Osteocyte (in vitro differentiated cells): Measurements from ENCODE around the gene CCKAR. TPM values are rescaled to one million over a fixed set of nuclear protein-coding genes. Genes with fewer than 3 reads are reported as not detected.

Experiments used
- DNase-seq: peaks from one replicate; pipeline ENCODE4 v3.0.0; 2021; ENCODE audit warnings: mixed read lengths; ENCODE audit not compliant: unreplicated experiment; ENCODE audit errors: extremely low spot score
- H3K27ac Mint-ChIP-seq: one replicate; pipeline ENCODE4 v1.8.0; 2021; ENCODE audit warnings: mild to moderate bottlenecking, mixed read lengths; ENCODE audit not compliant: unreplicated experiment
- H3K27me3 Mint-ChIP-seq: one replicate; pipeline ENCODE4 v1.8.0; 2021; ENCODE audit warnings: mixed read lengths; ENCODE audit not compliant: unreplicated experiment
- H3K36me3 Mint-ChIP-seq: one replicate; pipeline ENCODE4 v1.8.0; 2021; ENCODE audit warnings: mixed read lengths; ENCODE audit not compliant: unreplicated experiment
- H3K4me1 Mint-ChIP-seq: one replicate; pipeline ENCODE4 v1.8.0; 2021; ENCODE audit warnings: mixed read lengths; ENCODE audit not compliant: unreplicated experiment
- H3K4me3 Mint-ChIP-seq: one replicate; pipeline ENCODE4 v1.8.0; 2021; ENCODE audit warnings: mild to moderate bottlenecking, moderate library complexity, mixed read lengths; ENCODE audit not compliant: unreplicated experiment
- H3K9me3 Mint-ChIP-seq: one replicate; pipeline ENCODE4 v1.8.0; 2021; ENCODE audit warnings: mixed read lengths; ENCODE audit not compliant: unreplicated experiment
- CTCF ChIP-seq: fragments of 200-600 bp; sonication (generic); IDR thresholded peaks from 2 replicates; pipeline ENCODE4 v1.5.0; 2021; ENCODE audit warnings: antibody characterized with exemption, mild to moderate bottlenecking, moderate library complexity
- total RNA-seq: library from RNA; stranded (reverse); gene quantifications from 2 replicates; pipeline ENCODE4 v1.2.1, GENCODE V29; 2021

The CCKAR gene
- total RNA-seq, 1 donor from 2014 or later: not detected

DNA sequence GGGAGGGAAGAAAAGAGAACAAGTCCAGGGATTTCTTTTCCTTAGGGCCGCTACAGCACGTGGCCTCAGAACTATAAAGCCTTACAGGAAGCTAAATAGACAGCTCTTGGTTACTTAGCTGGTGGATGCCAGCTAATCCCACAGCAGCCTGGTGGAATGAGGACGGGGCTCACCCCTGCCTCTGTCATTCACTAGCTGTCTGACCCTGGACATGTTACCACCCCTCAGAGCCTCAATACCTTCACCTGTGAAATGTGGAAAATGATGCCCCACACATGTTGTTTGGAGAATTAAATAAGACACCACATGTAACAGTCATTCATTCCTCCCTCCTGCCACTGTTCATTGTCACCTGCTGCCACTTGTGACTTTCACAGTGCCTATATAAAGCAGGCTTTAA is 15.7 kb downstream of the CCKAR start:
- Mint-ChIP-seq H3K36me3 (no peaks in the 10 kb centered on the region), H3K4me3 (no peak overlapping the region), H3K9me3 (no peaks in the 10 kb centered on the region), H3K4me1 (no peaks in the 10 kb centered on the region), H3K27ac (no peak overlapping the region), H3K27me3 (peaks cover 24% of the 10 kb centered on the region)
- no peak for DNase-seq
- no peak for TF ChIP-seq CTCF

DNA sequence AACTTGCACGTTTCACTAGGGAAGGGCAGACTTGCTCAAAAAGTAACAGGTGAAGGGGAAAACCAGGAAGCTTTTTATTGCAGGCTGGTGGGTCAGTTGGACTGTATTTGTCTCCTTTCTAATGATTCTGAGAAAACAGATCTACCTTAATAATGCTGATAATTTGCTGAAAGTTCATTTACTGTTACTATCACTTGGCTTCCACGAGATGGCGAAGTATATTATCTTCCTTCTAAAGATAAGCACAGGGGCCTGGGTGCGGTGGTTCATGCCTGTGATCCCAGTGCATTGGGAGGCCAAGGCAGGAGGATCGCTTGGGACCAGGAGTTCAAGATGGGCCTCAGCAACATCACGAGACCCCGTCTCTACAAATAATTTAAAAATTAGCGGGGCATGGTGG is 16.4 kb downstream of the CCKAR start:
- H3K27ac Mint-ChIP-seq: no peak overlapping the region
- H3K4me3 Mint-ChIP-seq: no peak overlapping the region
- H3K4me1 Mint-ChIP-seq: no peaks in the 10 kb centered on the region
- H3K36me3 Mint-ChIP-seq: no peaks in the 10 kb centered on the region
- no peaks in the 10 kb centered on the region for H3K9me3 Mint-ChIP-seq
- DNase-seq: no peak
- no peak for TF ChIP-seq CTCF
- H3K27me3 Mint-ChIP-seq: peaks cover 22% of the 10 kb centered on the region

DNA sequence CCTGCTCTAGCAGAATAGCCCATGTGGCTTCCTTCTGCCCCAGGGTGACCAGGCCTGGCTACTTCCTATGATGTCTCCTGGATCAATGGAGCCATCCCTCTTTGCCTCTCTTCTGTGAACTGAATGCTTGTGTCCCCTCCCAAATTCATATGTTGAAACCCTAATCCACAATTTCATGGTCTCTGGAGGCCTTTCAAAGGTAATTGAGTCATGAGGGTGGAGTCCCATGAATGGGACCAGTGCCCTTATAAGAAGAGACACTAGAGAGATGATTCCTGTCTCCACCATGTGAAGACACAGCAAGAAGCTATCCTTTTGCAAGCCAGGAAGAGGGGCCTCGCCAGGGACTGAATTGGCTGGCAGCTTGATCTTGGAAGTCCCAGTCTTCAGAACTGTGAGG is 18.4 kb downstream of the CCKAR start:
- H3K4me3 Mint-ChIP-seq: no peak overlapping the region
- no peak for TF ChIP-seq CTCF
- peaks cover 22% of the 10 kb centered on the region for H3K27me3 Mint-ChIP-seq
- no peaks in the 10 kb centered on the region for H3K4me1 Mint-ChIP-seq
- peak; percentile 46 for DNase-seq
- no peaks in the 10 kb centered on the region for H3K9me3 Mint-ChIP-seq
- H3K36me3 Mint-ChIP-seq: no peaks in the 10 kb centered on the region
- no peak overlapping the region for H3K27ac Mint-ChIP-seq

DNA sequence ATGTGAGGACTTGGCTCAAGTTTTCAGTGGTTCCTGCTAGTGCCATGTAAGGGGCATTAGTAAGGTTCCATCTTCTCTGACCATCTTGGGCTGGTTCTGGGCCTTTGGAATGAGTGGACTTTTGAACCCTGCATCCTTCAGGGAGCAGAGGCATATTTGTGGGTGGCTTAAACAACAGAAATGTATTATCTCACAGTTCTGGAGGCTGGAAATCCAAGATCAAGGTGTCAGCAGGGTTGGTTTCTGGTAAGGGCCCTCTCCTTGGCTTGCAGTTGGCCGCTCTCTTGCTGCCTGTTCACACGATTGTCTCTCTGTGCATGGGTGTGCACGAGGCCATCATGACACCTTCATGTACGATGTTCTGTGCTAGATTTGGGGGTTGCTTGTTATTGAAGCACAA is 21.3 kb downstream of the CCKAR start:
- peak; percentile 27 for DNase-seq
- Mint-ChIP-seq H3K4me1 (no peaks in the 10 kb centered on the region), H3K27ac (no peak overlapping the region), H3K9me3 (peaks cover 3% of the 10 kb centered on the region), H3K27me3 (peaks cover 26% of the 10 kb centered on the region), H3K4me3 (no peak overlapping the region), H3K36me3 (no peaks in the 10 kb centered on the region)
- no peak for TF ChIP-seq CTCF

DNA sequence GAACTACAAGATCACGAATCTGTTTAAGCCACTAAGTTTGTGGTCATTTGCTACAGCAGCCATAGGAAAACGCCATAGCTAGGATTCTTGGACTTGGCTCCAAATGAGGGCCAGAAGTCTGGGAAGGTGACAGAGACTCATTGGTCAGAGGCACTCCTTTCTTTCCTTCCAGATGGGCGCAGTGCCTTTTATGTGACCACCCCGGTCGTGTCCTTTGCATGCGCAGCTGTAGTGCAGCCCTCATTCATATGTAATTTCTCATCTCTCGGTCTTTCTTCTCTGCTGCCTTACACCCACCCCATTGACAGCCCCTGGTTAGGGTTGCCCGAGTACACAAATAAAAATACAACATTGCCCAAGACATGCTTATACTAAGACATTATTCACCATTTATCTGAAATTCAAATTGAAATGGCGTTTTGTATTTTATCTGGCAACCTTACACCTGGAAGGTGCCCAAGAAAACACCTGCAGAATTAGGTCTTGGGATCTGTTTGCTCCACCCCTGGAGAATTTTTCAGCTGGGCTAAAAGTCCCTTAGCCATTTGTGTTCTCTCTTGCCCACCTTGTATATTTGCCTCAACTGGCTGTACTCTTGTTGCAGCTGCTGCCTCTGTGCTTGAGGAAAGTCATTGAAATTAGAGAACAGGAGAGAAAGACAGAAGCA is 21.9 kb downstream of the CCKAR start:
- Mint-ChIP-seq H3K4me3 (no peak overlapping the region), H3K36me3 (no peaks in the 10 kb centered on the region), H3K27me3 (peaks cover 26% of the 10 kb centered on the region), H3K4me1 (no peaks in the 10 kb centered on the region), H3K9me3 (peaks cover 3% of the 10 kb centered on the region), H3K27ac (no peak overlapping the region)
- peak; percentile 54 for DNase-seq
- TF ChIP-seq CTCF: no peak
